HG03135 (cell line): ENCODE measurements around the gene LNP1.
"Not testable (repeated sequence)": the region's sequence is repeated elsewhere in the genome, so short reads cannot be mapped to it uniquely, and the experiment has no call there.

ENCODE experiments used
- ATAC-seq: cut with Tn5 transposase; IDR thresholded peaks from one replicate; pipeline ENCODE4 v1.9.1; 2021; ENCODE audit warnings: mild to moderate bottlenecking, moderate library complexity; ENCODE audit not compliant: unreplicated experiment

The LNP1 gene, protein sequence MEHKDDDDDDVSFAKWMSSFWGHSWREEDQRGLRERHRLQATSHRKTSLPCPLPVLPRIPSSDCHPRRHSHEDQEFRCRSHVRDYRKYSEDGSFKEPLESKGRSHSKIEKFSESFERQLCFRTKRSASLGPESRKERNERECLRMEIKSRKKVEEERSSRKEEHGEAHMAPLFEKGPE

GRCh38 chr3:100400780-100401673 lies at the start of gene LNP1, which contains the start of gene TOMM70:
TSS of gene LNP1 (plus strand) at chr3:100401539. CDS start at chr3:100429730, 28,191 bp downstream.
TSS of gene TOMM70 (minus strand) at chr3:100401089. CDS start at chr3:100400949, 140 bp downstream.
- peak; percentile 91 for ATAC-seq

DNA sequence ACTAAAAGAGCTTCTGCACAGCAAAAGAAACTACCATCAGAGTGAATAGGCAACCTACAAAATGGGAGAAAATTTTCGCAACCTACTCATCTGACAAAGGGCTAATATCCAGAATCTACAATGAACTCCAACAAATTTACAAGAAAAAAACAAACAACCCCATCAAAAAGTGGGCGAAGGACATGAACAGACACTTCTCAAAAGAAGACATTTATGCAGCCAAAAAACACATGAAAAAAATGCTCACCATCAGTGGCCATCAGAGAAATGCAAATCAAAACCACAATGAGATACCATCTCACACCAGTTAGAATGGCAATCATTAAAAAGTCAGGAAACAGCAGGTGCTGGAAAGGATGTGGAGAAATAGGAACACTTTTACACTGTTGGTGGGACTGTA lies 49.6 kb upstream of the LNP1 start:
- ATAC-seq = not testable (repeated sequence)

- no peak for ATAC-seq
Measured at GRCh38 chr3:100352296-100353231, 48.8 kb upstream of the LNP1 start.

DNA sequence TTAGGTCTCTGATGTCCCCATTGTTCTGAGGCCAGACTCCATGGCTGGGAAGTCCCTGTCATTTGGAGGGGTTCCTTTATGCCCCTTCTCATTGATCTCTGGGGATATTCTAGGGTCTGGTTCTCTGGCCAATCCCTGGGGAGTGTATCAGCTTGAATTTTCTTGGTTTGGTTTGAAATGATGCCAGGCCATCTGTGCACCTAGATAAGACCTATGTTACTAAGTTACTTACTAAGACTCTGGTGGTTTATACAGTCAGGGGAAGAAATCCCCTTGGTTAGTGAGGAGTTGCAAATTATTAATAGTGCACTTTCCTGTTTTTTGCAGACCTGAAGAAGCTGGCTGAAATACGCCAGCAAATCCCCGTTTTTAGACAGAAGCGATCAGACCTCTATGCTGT lies 46.5 kb upstream of the LNP1 start:
- ATAC-seq = no peak

- no peak for ATAC-seq
Measured at GRCh38 chr3:100358413-100358812, 42.9 kb upstream of the LNP1 start.

DNA sequence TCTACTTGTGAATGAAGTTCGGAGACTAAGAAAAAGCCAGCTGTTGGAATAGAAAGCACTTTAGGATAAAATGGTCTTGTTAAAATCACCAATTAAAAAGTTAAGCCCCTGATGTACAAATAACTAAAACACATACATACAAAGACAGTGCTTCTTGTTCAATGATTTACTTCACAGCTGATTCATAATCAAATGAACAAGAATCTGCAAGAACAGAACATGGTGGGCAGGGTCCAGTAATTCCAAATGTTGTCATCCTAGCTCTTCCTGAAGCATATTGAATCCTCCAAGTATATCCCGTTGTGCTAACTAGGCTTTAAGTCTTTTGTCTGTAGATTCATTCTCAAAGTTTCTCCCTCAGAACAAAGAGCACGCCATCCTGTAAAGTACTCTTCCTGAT lies 42.3 kb upstream of the LNP1 start:
- no peak for ATAC-seq

DNA sequence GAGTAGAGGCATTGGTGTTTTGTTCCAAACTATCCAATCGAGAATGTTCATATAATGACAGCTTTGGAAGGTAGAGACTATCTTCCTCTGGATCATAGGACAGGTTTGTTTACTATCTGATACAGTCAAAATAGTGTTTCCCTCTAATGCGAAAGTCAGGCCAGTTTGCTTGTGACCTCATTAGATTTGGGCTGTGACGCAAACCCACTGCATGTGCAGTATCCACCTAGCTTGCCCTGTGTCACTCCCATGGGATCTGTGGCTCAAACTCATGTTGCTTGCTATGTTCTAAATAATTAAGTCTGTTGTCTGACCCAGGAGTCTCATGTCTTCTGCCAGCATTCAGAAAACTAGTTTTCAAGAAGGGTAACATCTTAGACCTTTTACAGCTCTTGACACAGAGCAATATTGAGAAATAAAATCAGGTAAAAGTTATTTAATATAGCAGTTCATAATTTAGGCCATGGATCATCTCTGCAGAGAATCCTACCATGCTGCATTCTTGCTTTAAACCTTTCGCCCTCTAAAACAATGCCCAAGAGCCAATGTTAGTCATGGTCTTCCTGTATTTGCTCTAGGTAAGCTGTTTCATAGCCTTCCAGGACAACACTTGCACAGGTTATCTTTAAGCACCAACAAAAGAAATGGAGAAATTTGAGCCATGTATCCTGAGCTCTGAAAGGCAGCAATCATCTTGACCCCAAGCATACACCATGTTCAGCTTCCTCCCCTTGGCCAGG lies 40.4 kb upstream of the LNP1 start:
- ATAC-seq = no peak

DNA sequence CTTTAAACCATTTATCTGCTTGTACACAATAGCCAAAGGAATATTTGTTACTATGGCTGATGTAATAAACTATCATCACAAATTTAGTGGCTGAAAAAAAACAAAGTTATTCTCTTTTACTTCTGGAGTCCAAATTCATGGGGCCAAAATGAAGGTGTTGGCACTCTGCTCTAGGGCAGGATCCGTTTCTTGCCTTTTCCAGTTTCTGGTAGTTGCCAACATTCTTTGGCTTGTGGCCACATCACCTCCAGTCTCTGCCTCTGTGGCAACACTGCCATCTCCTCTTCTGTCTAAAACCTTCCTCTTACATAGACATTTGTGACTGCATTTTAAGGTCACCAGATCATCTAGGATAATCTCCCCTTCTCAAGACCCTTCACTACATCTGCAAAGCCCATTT lies 39.4 kb upstream of the LNP1 start:
- ATAC-seq = no peak

DNA sequence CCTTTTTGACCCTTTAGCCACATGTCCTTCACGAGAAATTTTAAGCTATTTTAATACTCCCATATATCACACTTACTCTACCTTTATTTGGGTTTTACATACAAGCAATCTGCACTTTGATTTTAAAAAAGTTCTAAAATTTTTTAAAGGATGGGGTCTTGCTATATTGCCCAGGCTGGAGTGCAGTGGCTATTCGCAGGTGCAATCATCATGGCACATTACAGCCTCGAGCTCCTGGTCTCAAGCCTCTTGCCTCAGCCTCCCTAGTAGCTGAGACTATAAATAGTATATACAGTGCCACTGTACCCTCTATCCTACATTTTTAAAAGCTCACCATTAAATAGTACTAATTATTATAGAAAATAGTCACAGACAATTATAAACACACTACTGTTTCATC lies 36.9 kb upstream of the LNP1 start:
- ATAC-seq = no peak

DNA sequence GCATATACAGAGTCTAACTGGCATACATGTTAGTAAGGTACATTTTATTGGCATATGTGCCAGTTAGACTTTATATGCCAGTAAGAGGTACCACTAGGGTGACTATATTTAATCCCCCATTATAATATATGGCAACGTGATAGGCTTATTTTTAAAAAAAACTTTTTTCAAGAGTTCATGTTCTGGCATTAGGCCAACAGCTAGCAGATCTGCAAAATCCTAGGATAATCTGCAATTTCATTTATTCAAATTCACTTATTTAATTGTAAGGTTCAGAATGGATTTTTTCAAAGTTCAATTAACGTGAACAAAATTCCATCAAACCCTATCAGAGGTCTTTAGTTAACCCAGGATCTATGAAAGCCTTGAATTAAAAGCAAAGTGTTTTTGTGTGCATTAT lies 34.9 kb upstream of the LNP1 start:
- ATAC-seq = no peak

- ATAC-seq = no peak
Measured at GRCh38 chr3:100368441-100368840, 32.9 kb upstream of the LNP1 start.

- no peak for ATAC-seq
Measured at GRCh38 chr3:100370756-100371155, 30.6 kb upstream of the LNP1 start.

- ATAC-seq = no peak
Measured at GRCh38 chr3:100374521-100374920, 26.8 kb upstream of the LNP1 start.

DNA sequence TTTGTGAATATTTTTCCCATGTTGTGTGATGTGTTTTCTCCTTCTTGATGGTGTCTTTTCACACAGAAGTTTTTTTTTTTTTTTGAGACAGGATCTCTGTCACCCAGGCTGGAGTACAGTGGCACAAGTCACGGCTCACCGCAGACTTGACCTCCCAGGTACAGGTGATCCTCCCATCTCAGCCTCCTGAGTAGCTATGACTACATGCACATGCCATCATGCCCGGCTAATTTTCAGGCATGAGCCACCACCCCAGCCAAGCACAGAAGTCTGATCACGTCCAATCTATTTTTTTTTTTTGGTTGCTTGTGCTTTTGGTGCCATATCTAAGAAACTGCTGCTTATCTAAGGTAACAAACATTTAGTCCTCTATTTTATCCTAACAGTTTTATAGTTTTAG lies 25.0 kb upstream of the LNP1 start:
- no peak for ATAC-seq

DNA sequence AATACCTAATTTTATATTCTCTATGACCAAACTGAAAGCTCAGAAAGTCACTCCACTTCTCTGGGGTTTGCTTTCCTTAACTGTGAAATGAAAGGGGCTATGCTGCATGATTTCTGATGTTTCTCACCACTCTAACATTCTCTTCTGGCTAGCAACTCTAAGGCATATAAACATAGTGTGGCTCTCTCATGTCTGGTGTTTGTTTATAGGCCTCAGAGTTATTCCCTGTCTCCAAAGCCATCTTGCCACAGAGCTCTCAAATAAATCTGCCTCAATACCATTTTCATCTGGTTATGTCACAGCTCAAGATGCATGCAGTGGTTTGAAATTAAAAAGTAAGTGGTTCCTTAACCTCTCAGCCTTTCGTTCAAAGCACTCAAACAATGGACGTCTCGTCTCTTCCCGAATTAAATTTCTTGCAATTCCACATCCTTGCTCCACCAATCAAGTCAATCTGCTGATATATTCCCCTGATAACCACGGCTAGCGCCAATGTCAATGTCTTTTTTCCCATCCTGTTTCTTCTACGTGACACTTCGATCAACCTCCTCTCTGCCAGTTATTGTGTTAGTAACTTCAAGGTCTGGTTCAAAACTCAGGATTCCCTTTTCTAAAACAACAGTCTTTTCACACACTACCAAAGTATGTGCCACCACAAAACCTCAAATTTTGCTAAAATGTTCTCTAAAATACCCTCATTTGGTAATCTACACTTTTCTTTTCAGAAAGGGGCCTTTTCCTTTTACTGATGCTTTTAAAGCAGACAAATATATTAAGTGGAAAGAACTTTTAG lies 16.4 kb upstream of the LNP1 start:
- no peak for ATAC-seq

DNA sequence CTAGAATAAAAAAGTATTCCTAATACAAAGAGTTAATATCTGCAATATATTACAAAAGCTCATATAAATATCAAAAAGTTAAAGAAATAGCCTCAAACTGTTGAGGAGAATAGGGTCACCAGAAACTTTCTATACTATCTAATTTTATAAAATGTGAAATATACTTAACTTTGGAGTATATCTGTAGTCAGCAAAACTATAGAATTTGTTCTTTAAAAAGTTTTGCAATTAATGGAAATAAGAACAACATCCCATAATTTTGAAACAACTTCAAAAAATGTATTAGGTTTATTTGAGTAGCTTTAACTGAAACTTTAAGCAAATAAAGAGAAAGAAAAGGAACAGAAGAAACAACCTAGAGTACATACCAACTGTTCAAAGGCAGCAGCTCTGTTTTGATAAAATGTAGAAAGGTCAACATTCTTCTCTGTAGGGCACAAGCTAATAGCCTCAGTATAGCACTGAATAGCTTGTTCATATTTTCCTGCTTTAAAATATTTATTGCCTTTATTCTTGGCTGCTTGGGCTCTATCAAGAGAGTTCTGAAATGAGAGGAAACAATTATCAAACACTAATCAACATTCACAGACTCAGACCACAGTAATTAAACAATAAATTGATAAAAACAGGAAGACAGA lies 14.8 kb upstream of the LNP1 start:
- no peak for ATAC-seq

- no peak for ATAC-seq
Measured at GRCh38 chr3:100389025-100389424, 12.3 kb upstream of the LNP1 start.

- ATAC-seq = no peak
Measured at GRCh38 chr3:100395679-100396431, 5.5 kb upstream of the LNP1 start.

GRCh38 chr3:100396967-100397366 lies 4.4 kb upstream of the LNP1 start:
- no peak for ATAC-seq
